H1 (cell line): ENCODE results near the gene COG3. TPM values are rescaled to one million over a fixed set of nuclear protein-coding genes. Genes with fewer than 3 reads are reported as not detected.

ENCODE experiments used
- CTCF ChIA-PET: fragments of 300-600 bp; sonication (Branson Sonifier 250); formaldehyde crosslinking; loops from one replicate; lab custom pipeline; 2021; ENCODE audit not compliant: partially characterized antibody; lab: Charles Lee
- POLR2A ChIA-PET: fragments of 300-600 bp; sonication (Branson Sonifier 250); formaldehyde crosslinking; loops from one replicate; lab custom pipeline; 2021; ENCODE audit warnings: inconsistent platforms; ENCODE audit not compliant: partially characterized antibody; lab: Charles Lee
- DNase-seq, 2 experiments: peaks; one replicate each; pipeline versions ENCODE4 v3.0.0 to v3.0.0-alpha.2; 2010 to 2022; ENCODE audit warnings: low spot score in 2 of 2, low read depth in 1 of 2, mixed read lengths in 1 of 2
- FAIRE-seq: peaks from 2 replicates; lab custom pipeline; 2011; peaks lifted over from hg19 to GRCh38; lab: Jason Lieb, UNC
- H2AFZ ChIP-seq: 2 replicates; pipeline ENCODE4 v1.8.1; 2012; ENCODE audit warnings: low read length, inconsistent platforms
- H2AK5ac ChIP-seq: 2 replicates; pipeline ENCODE4 v1.6.1; 2013; ENCODE audit warnings: low read depth, low read length
- H2BK120ac ChIP-seq: replicated peaks from 2 replicates; pipeline ENCODE3; 2013; ENCODE audit warnings: low read depth, low read length, inconsistent platforms
- H2BK12ac ChIP-seq: 2 replicates; pipeline ENCODE4 v1.6.1; 2013; ENCODE audit warnings: low read depth, low read length
- H2BK15ac ChIP-seq: 2 replicates; pipeline ENCODE4 v1.6.1; 2013; ENCODE audit warnings: low read length
- H2BK20ac ChIP-seq: 2 replicates; pipeline ENCODE4 v1.6.1; 2013; ENCODE audit warnings: low read length
- H2BK5ac ChIP-seq: 2 replicates; pipeline ENCODE4 v1.6.1; 2013; ENCODE audit warnings: low read depth, low read length
- H3K14ac ChIP-seq: 2 replicates; pipeline ENCODE4 v1.6.1; 2013; ENCODE audit warnings: inconsistent platforms; ENCODE audit not compliant: insufficient read length
- H3K18ac ChIP-seq: 2 replicates; pipeline ENCODE4 v1.6.1; 2013; ENCODE audit warnings: low read length; ENCODE audit errors: extremely low read depth
- H3K23ac ChIP-seq: 2 replicates; pipeline ENCODE4 v1.6.1; 2013; ENCODE audit warnings: inconsistent platforms; ENCODE audit not compliant: insufficient read length
- H3K23me2 ChIP-seq: 2 replicates; pipeline ENCODE4 v1.6.1; 2013; ENCODE audit warnings: low read depth, low read length
- H3K27ac ChIP-seq: 2 replicates; pipeline ENCODE4 v1.6.1; 2011; ENCODE audit warnings: low read depth, low read length, inconsistent platforms
- H3K27me3 ChIP-seq, 4 experiments: replicated peaks in 1 of 4; 1 replicate in 1 of 4; 2 replicates in 3 of 4; pipeline versions ENCODE4 v1.6.1 to v1.8.1; 2011 to 2013; ENCODE audit warnings: low read length in 3 of 4, mild to moderate bottlenecking in 3 of 4, inconsistent platforms in 2 of 4, mixed read lengths in 2 of 4, moderate library complexity in 1 of 4; ENCODE audit not compliant: control insufficient read depth in 3 of 4, insufficient read depth in 3 of 4; ENCODE audit errors: extremely low read depth in 1 of 4
- H3K36me3 ChIP-seq, 4 experiments: 2 replicates each; pipeline versions ENCODE4 v1.6.1 to v1.8.1; 2011 to 2013; ENCODE audit warnings: mild to moderate bottlenecking in 4 of 4, low read length in 3 of 4, moderate library complexity in 2 of 4, control low read depth in 1 of 4, inconsistent platforms in 1 of 4; ENCODE audit not compliant: insufficient read depth in 4 of 4, control insufficient read depth in 2 of 4
- H3K4ac ChIP-seq: replicated peaks from 2 replicates; pipeline ENCODE3; 2013; ENCODE audit warnings: low read length, low read depth, mixed read lengths, inconsistent platforms; ENCODE audit not compliant: insufficient read length
- H3K4me1 ChIP-seq, 4 experiments: replicated peaks in 1 of 4; 1 replicate in 1 of 4; 2 replicates in 3 of 4; pipeline versions ENCODE4 v1.6.1 to v1.8.1; 2011 to 2013; ENCODE audit warnings: low read length in 3 of 4, inconsistent platforms in 2 of 4, mixed read lengths in 1 of 4; ENCODE audit not compliant: insufficient read depth in 4 of 4, control insufficient read depth in 3 of 4
- H3K4me2 ChIP-seq, 2 experiments: 2 replicates each; pipeline versions ENCODE4 v1.6.1 to v1.8.1; 2011 to 2013; ENCODE audit warnings: low read depth in 2 of 2, low read length in 2 of 2, control low read depth in 1 of 2, inconsistent platforms in 1 of 2, mild to moderate bottlenecking in 1 of 2; ENCODE audit not compliant: insufficient read depth in 1 of 2
- H3K4me3 ChIP-seq, 4 experiments: fragments of 200-600, 300-600 bp in 1 of 4; sonication (generic), shearing (Covaris generic), sonication (Bioruptor Twin) in 1 of 4; 2 replicates each; pipeline versions ENCODE4 v1.5.1 to v1.8.1; 2011 to 2016; ENCODE audit warnings: low read length in 4 of 4, low read depth in 3 of 4, control low read depth in 2 of 4, inconsistent platforms in 2 of 4, mild to moderate bottlenecking in 2 of 4, mixed read lengths in 1 of 4, moderate library complexity in 1 of 4; ENCODE audit not compliant: insufficient read depth in 2 of 4; ENCODE audit errors: extremely low read depth in 1 of 4
- H3K56ac ChIP-seq: replicated peaks from 2 replicates; pipeline ENCODE3; 2013; ENCODE audit warnings: low read depth, mild to moderate bottlenecking, mixed read lengths, low read length, inconsistent platforms; ENCODE audit not compliant: insufficient read length
- H3K79me1 ChIP-seq: 2 replicates; pipeline ENCODE4 v1.6.1; 2013; ENCODE audit warnings: low read depth, low read length, control low read depth
- H3K79me2 ChIP-seq, 2 experiments: 2 replicates each; pipeline versions ENCODE4 v1.6.1 to v1.8.1; 2012 to 2013; ENCODE audit warnings: low read length in 2 of 2, mild to moderate bottlenecking in 2 of 2, inconsistent platforms in 1 of 2; ENCODE audit not compliant: insufficient read depth in 2 of 2, control insufficient read depth in 1 of 2
- H3K9ac ChIP-seq, 4 experiments: replicated peaks in 1 of 4; 1 replicate in 1 of 4; 2 replicates in 3 of 4; pipeline versions ENCODE4 v1.6.1 to v1.8.1; 2011 to 2013; ENCODE audit warnings: low read depth in 3 of 4, low read length in 3 of 4, control low read depth in 2 of 4, mild to moderate bottlenecking in 2 of 4, moderate library complexity in 2 of 4, inconsistent platforms in 1 of 4; ENCODE audit errors: extremely low read depth in 1 of 4
- H3K9me3 ChIP-seq, 2 experiments: 2 replicates each; pipeline versions ENCODE4 v1.6.1 to v1.8.1; 2012 to 2013; ENCODE audit warnings: mild to moderate bottlenecking in 2 of 2, moderate library complexity in 2 of 2, control low read depth in 1 of 2, inconsistent platforms in 1 of 2, low read depth in 1 of 2, low read length in 1 of 2, mixed read lengths in 1 of 2; ENCODE audit not compliant: insufficient read depth in 2 of 2
- H4K20me1 ChIP-seq, 2 experiments: replicated peaks in 1 of 2; 2 replicates each; pipeline versions ENCODE3 to v1.8.1; 2011 to 2013; ENCODE audit warnings: inconsistent platforms in 2 of 2, low read length in 2 of 2, mild to moderate bottlenecking in 1 of 2; ENCODE audit not compliant: insufficient read depth in 2 of 2, control insufficient read depth in 1 of 2
- H4K5ac ChIP-seq: 2 replicates; pipeline ENCODE4 v1.6.1; 2013; ENCODE audit warnings: low read length, low read depth, mixed read lengths, inconsistent platforms; ENCODE audit not compliant: insufficient read length
- H4K8ac ChIP-seq: 2 replicates; pipeline ENCODE4 v1.8.0; 2013; ENCODE audit warnings: mild to moderate bottlenecking, moderate library complexity, low read length, inconsistent platforms; ENCODE audit not compliant: insufficient read depth; ENCODE audit errors: extremely low read depth
- H4K91ac ChIP-seq: replicated peaks from 2 replicates; pipeline ENCODE3; 2013; ENCODE audit warnings: low read length, mixed read lengths, inconsistent platforms; ENCODE audit not compliant: insufficient read length
- CTBP2 ChIP-seq: IDR thresholded peaks from 2 replicates; pipeline ENCODE4 v1.7.0; 2011; ENCODE audit warnings: borderline replicate concordance, mild to moderate bottlenecking, moderate library complexity, mixed read lengths, low read length; ENCODE audit not compliant: insufficient read depth, insufficient read length
- FOSL1 ChIP-seq: IDR thresholded peaks from 2 replicates; pipeline ENCODE4 v1.6.1; 2011; ENCODE audit warnings: mild to moderate bottlenecking, low read depth, low read length, moderate library complexity; ENCODE audit not compliant: insufficient read depth
- KDM1A ChIP-seq: fragments of 200-600, 300-600 bp; sonication (generic); IDR thresholded peaks from 2 replicates; pipeline ENCODE4 v1.7.1; 2016; ENCODE audit warnings: mild to moderate bottlenecking, low read length, borderline replicate concordance
- RNF2 ChIP-seq: fragments of 200-900, 300-1000 bp; sonication (generic); IDR thresholded peaks from 2 replicates; pipeline ENCODE4 v1.7.1; 2016; ENCODE audit warnings: borderline replicate concordance, low read depth, mild to moderate bottlenecking, antibody characterized with exemption, low read length; ENCODE audit not compliant: poor library complexity, severe bottlenecking; ENCODE audit errors: missing control alignments
- RXRA ChIP-seq: IDR thresholded peaks from 2 replicates; pipeline ENCODE4 v1.6.1; 2011; ENCODE audit warnings: low read depth, mild to moderate bottlenecking, low read length, moderate library complexity; ENCODE audit not compliant: insufficient read depth
- TCF12 ChIP-seq: IDR thresholded peaks from 2 replicates; pipeline ENCODE4 v1.6.1; 2011; ENCODE audit warnings: low read depth, mild to moderate bottlenecking, low read length
- ZNF274 ChIP-seq: IDR thresholded peaks from 2 replicates; pipeline ENCODE4 v1.7.0; 2012; ENCODE audit warnings: low read length, borderline replicate concordance; ENCODE audit errors: extremely low read depth
- polyA plus RNA-seq, 7 experiments: library from polyadenylated mRNA; depleted of rRNA in 3 of 7; stranded (reverse) in 5 of 7; unstranded in 2 of 7; fragments of >200 nt in 5 of 7; fragments of 200-250 nt in 2 of 7; gene quantifications; 1 replicate in 5 of 7; 2 replicates in 1 of 7; 4 replicates in 1 of 7; pipeline versions ENCODE4 v1.2.1 to v1.2.3, GENCODE V29; 2011 to 2013; ENCODE audit warnings: missing spikeins in 2 of 7, mixed read lengths in 2 of 7
- total RNA-seq: library from RNA; stranded (reverse); fragmentation: NEBNext Ultra II Directional; extraction: Animal tissue kit (Norgen Biotek cat#: 25700); gene quantifications from 2 replicates; pipeline ENCODE4 v1.2.1, GENCODE V29; 2021

COG3 gene
- total and polyA plus RNA-seq, 2 of the 8 experiments (the other 6 are each of a cell fraction or from before 2014, with no cell fraction given): 12.7 to 13.5 TPM

DNA sequence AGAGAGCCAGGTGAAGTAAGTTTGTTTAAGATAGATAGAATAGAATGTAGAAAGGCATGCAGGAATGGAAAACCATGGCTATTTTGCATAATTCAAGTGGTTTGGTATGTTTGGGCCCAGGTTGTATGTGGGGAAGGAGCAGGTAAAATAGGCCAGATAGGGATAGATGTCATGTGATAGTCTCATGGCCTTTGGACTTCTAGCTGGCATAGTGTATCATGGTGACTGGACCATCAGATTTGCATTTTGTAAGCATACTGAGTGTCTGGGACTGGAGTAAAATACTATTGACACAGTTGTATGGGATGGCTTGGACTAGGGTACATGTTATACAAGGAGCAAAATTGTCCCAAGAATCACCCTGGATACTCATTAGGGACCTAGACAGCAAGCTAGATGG lies 38.9 kb downstream of the COG3 start:
- no peak overlapping the region for H2BK15ac ChIP-seq
- DNase-seq (no peak), FAIRE-seq (no peak)
- H3K9me3 ChIP-seq: no peaks in the 10 kb centered on the region
- H3K36me3 ChIP-seq: peaks cover 15 to 36% (median 24%) of the 10 kb centered on the region in 4 experiments
- H3K79me1 ChIP-seq: no peaks in the 10 kb centered on the region
- no peak overlapping the region for H3K23ac ChIP-seq
- no peaks in the 10 kb centered on the region for H3K23me2 ChIP-seq
- no peak overlapping the region for H2BK5ac ChIP-seq
- no peaks in the 10 kb centered on the region for H3K79me2 ChIP-seq
- H4K5ac ChIP-seq: no peak overlapping the region
- CTCF ChIA-PET: interaction anchor here (1.4 to 1.5 kb wide), 2 partner anchors 8 to 21 kb away, joined by 3 to 5 read pairs; no protein-coding TSS in a partner anchor
- H3K18ac ChIP-seq: no peak overlapping the region
- no peak overlapping the region for H3K56ac ChIP-seq
- no peak overlapping the region for H3K4me3 ChIP-seq
- H2BK20ac ChIP-seq: no peak overlapping the region
- no peak overlapping the region for H4K91ac ChIP-seq
- no peaks in the 10 kb centered on the region for H3K4me1 ChIP-seq
- no peak overlapping the region for H2BK120ac ChIP-seq
- no peak overlapping the region for H3K4me2 ChIP-seq
- H2AFZ ChIP-seq: no peak overlapping the region
- no peak overlapping the region for H3K9ac ChIP-seq
- no peak overlapping the region for H2BK12ac ChIP-seq
- no peaks in the 10 kb centered on the region for H3K27me3 ChIP-seq
- POLR2A ChIA-PET: no interaction called here
- peaks cover 0 to 2% of the 10 kb centered on the region in 2 experiments for H4K20me1 ChIP-seq
- no peak for TF ChIP-seq FOSL1
- TF ChIP-seq RNF2: no peak
- TF ChIP-seq RXRA: no peak
- TF ChIP-seq ZNF274: no peak
- no peak for TF ChIP-seq TCF12
- no peak for TF ChIP-seq CTBP2
- TF ChIP-seq KDM1A: no peak
- H3K14ac ChIP-seq: no peak overlapping the region
- no peak overlapping the region for H4K8ac ChIP-seq
- no peak overlapping the region for H2AK5ac ChIP-seq
- H3K4ac ChIP-seq: no peak overlapping the region
- H3K27ac ChIP-seq: no peak overlapping the region
